Right cardiac atrium (tissue), 5 donors: ENCODE measurements around the gene USP27X. TPM values are rescaled to one million over a fixed set of nuclear protein-coding genes. Genes with fewer than 3 reads are reported as not detected.

Source experiments
- ATAC-seq, 2 donors: fragments of 200-7000 bp; cut with Tn5 transposase; one replicate each; pipeline versions ENCODE4 v1.8.0 to v1.9.1; 2020; ENCODE audit warnings: moderate library complexity in 2 of 2, mild to moderate bottlenecking in 1 of 2
- DNase-seq, 3 donors: peaks; one replicate each; pipeline ENCODE4 v3.0.0-alpha.2; 2020
- H3K27ac ChIP-seq: one replicate; pipeline ENCODE4 v1.5.1; 2013; ENCODE audit warnings: mild to moderate bottlenecking, low read length, control low read depth, moderate library complexity
- H3K27me3 ChIP-seq: one replicate; pipeline ENCODE4 v1.6.1; 2013; ENCODE audit not compliant: control insufficient read depth, insufficient read depth
- H3K4me1 ChIP-seq: one replicate; pipeline ENCODE4 v1.6.1; 2013; ENCODE audit warnings: low read length; ENCODE audit not compliant: control insufficient read depth, insufficient read depth
- H3K4me3 ChIP-seq: one replicate; pipeline ENCODE4 v1.5.1; 2013; ENCODE audit warnings: low read length, control low read depth
- H3K9me3 ChIP-seq: one replicate; pipeline ENCODE4 v1.6.1; 2013; ENCODE audit warnings: low read length; ENCODE audit not compliant: control insufficient read depth
- WGBS: extraction: QIAGEN DNeasy Blood & Tissue Kit; methylation state at CpG from one replicate; pipeline ENCODE4 v1.1.7; 2013; 5-methylcytosine and 5-hydroxymethylcytosine counted together
- intact Hi-C, 4 donors: fragments of 100-400 bp; cut with DNase I; formaldehyde crosslinking; loops; one replicate each; pipeline versions ENCODE4 v1.11.0 to v1.14.0; 2022 to 2023
- polyA plus RNA-seq: library from polyadenylated mRNA; stranded (reverse); fragments of 200-250 nt; gene quantifications from one replicate; pipeline ENCODE4 v1.2.3, GENCODE V29; 2013
- total RNA-seq, 4 donors: library from RNA; stranded (reverse); fragmentation: NEBNext Ultra II Directional; extraction: Animal tissue kit (Norgen Biotek cat#: 25700); gene quantifications; one replicate each; pipeline ENCODE4 v1.2.1, GENCODE V29; 2021
- donor health status: healthy with polysubstance abuse.
- donor health status: DM: no; HTN: yes; CAD: no.
- donor health status: DM: no; HTN: no; CAD: no.
- donor health status: DM: no; HTN: yes; CAD: no; lungs with severe emphysema.
- donor health status: DM: yes; HTN: yes; CAD: no.

USP27X gene
- total and polyA plus RNA-seq, 5 donors: 2.1 to 4.7 (median 2.6) TPM

DNA sequence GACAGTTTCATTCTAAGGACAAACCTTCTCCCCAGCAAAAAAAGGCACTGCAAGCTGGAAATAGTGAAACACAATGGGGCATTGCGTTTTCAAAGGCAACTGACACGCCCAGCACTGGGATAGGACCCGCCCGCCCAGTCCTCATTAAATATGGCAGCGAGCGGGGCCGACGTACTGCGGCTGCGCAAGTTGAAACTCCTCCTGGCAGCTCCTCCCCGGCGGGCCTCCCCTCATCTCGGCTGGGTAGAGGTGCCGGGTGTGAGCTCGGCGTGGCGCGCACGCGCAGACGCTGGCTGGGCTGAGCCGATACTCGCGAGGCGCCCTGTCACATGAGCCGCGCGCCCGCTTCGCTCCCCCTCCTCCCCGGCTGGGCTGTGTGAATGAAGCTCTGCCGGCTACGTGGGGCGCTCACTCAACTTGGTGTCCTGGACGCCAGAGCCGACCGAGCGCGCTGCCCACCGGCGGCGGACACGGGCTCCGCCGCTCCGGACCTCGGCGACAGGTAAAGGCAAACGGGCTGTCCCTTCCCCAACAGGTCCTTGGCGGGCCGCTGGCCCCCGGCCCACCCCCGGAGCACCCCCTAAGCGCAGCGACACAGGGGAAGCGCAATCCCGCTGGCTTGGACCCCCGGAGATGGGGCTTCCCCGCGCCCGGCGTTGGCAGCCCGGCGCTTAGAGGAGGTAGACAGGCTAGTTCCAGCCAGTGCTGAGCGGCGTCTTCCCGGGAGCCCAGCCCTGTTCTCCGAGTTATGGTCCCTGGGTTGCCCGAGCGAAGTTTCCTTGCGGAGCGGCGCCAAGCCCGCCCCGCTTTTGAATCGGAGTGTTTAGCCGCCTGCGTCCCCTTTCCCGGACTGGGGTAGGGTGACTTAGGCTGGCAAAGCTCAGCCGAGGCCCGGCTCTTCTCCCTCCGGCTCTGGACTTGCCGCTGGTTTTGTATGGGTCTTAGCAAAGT, 43.3 kb downstream of the USP27X start, which contains the start of gene CLCN5:
TSS of gene CLCN5 (plus strand) at position 306 of the 951 bp plus-strand sequence. CDS start 2,703 bp downstream, outside the sequence.
- H3K9me3 ChIP-seq: no peaks in the 10 kb centered on the region
- intact Hi-C loops: no loop called here
- peak; percentile 99 to 100 for ATAC-seq

DNA sequence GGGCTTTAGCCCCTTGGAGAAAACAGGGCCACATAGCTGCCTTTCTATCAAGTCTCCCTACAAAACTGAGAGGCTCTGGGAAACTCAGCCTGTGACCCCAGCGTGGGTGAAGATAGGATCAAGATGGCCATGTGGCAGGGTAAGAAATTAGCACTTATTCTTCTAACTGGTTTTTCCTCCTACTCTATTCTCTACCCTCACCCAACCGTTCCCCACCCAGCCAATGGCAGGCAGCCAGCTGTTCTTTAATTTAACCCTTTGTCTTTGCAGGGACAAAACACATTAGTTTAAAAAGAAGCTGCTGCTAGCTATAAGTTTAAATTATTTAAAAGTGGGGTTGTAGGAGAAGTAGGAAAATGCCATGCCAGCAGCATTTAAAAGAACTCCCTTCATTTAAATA, 45.9 kb downstream of the USP27X start:
- intact Hi-C loops: no loop called here
- peak in 1 of 3 donors; percentile 16 for DNase-seq

More for the DNA sequence above, 43.3 kb downstream of the USP27X start, which contains the start of gene CLCN5:
- Histone ChIP-seq H3K27me3 (no peaks in the 10 kb centered on the region), H3K4me1 (no peaks in the 10 kb centered on the region), H3K27ac (no peak within 1 kb of the TSS), H3K4me3 (peak within 1 kb of the TSS; percentile 84)
- DNase-seq: peak; percentile 96 to 98 (median 98)
- WGBS: under 1% methylated on average over 83 of the region's 83 CpGs

GRCh38 chrX:49930039-49930438, 50.8 kb downstream of the USP27X start:
- DNase-seq (no peak), ATAC-seq (no peak)
- H3K9me3 ChIP-seq: no peaks in the 10 kb centered on the region
- H3K27me3 ChIP-seq: no peaks in the 10 kb centered on the region
- WGBS: 62% methylated on average over 1 of the region's 1 CpG
- intact Hi-C loops: no loop called here
- H3K4me1 ChIP-seq: no peaks in the 10 kb centered on the region
- H3K4me3 ChIP-seq: no peak overlapping the region
- H3K27ac ChIP-seq: no peak overlapping the region

More for the DNA sequence above, 45.9 kb downstream of the USP27X start:
- H3K27ac ChIP-seq: no peak overlapping the region
- no peak for ATAC-seq
- H3K4me1 ChIP-seq: no peaks in the 10 kb centered on the region
- H3K4me3 ChIP-seq: no peak overlapping the region
- H3K9me3 ChIP-seq: no peaks in the 10 kb centered on the region
- 47% methylated on average over 2 of the region's 2 CpGs for WGBS
- H3K27me3 ChIP-seq: no peaks in the 10 kb centered on the region

Other genes with a start within 250 kb of the USP27X start
- not detected for gene PAGE1, start 183.5 kb upstream of the USP27X start, total RNA-seq
- not detected for gene PAGE1, start 183.5 kb upstream of the USP27X start, polyA plus RNA-seq
- gene PAGE4, start 50.2 kb upstream of the USP27X start, total RNA-seq: not detected
- not detected for gene PAGE4, start 50.2 kb upstream of the USP27X start, polyA plus RNA-seq
- gene CLCN5, start 43.1 kb downstream of the USP27X start, total RNA-seq: 1 to 10 TPM; 1.9 to 2.8 (median 2.6) TPM
- 0.57 TPM for gene CLCN5, start 43.1 kb downstream of the USP27X start, polyA plus RNA-seq